ENCODE data around the gene CRIP1.
A peak's percentile ranks its signal among the peaks of the same experiment; 100 is the strongest.

Gene CRIP1

GRCh38 chr14:105482486-105483110, 4.1 kb upstream of the CRIP1 start:
- no peak for FAIRE-seq

GRCh38 chr14:105483300-105484068, 3.2 kb upstream of the CRIP1 start:
- FAIRE-seq, result no peak

GRCh38 chr14:105484069-105484996, 2.4 kb upstream of the CRIP1 start:
- FAIRE-seq, result no peak

GRCh38 chr14:105484997-105485393, 1.7 kb upstream of the CRIP1 start:
- FAIRE-seq, result no peak

- no peak for FAIRE-seq
Measured at GRCh38 chr14:105485739-105486162, 935 bp upstream of the CRIP1 start.

- FAIRE-seq, result no peak
Measured at GRCh38 chr14:105486974-105487448, 325 bp downstream of the CRIP1 start.

- FAIRE-seq, result no peak
Measured at GRCh38 chr14:105487449-105487985, 831 bp downstream of the CRIP1 start.

- FAIRE-seq, result no peak
Measured at GRCh38 chr14:105487986-105488777, 1.5 kb downstream of the CRIP1 start.

GRCh38 chr14:105488781-105489541, 2.3 kb downstream of the CRIP1 start:
- no peak for FAIRE-seq

- peak; percentile 84 for FAIRE-seq
Measured at GRCh38 chr14:105489542-105490266, 3.0 kb downstream of the CRIP1 start.

- no peak for FAIRE-seq
Measured at GRCh38 chr14:105490267-105490571, 3.5 kb downstream of the CRIP1 start.

GRCh38 chr14:105490572-105491365, 4.1 kb downstream of the CRIP1 start, which contains the start of gene TEDC1:
TEDC1 (plus strand) TSS chr14:105491246; CDS start chr14:105491376, 130 bp downstream.
- peak; percentile 99 for FAIRE-seq

GRCh38 chr14:105491366-105491973, 4.8 kb downstream of the CRIP1 start:
- FAIRE-seq, result peak; percentile 39

GRCh38 chr14:105492031-105492970, 5.6 kb downstream of the CRIP1 start:
- no peak for FAIRE-seq

- no peak for FAIRE-seq
Measured at GRCh38 chr14:105492971-105493871, 6.5 kb downstream of the CRIP1 start.

GRCh38 chr14:105493921-105494605, 7.4 kb downstream of the CRIP1 start:
- FAIRE-seq, result no peak

- no peak for FAIRE-seq
Measured at GRCh38 chr14:105494606-105494929, 7.9 kb downstream of the CRIP1 start.

Measured in G401.6 (cell line).